A549 (cell line): Measurements from ENCODE around the gene TRIM65. TPM values are rescaled to one million over a fixed set of nuclear protein-coding genes. Genes with fewer than 3 reads are reported as not detected.
A peak's percentile ranks its signal among the peaks of the same experiment; 100 is the strongest.

Source experiments
- ATAC-seq, 2 experiments: fragments of 200-7000 bp in 1 of 2; fragments of >200 bp in 1 of 2; cut with Nextera tagmentation in 1 of 2; cut with Tn5 transposase in 1 of 2; 3 replicates each; pipeline versions ENCODE4 v1.8.0 to v1.9.1; 2018 to 2020; ENCODE audit warnings: mild to moderate bottlenecking in 1 of 2, moderate library complexity in 1 of 2
- CTCF ChIA-PET: fragments of 300-600 bp; sonication (Branson Sonifier 250); formaldehyde crosslinking; extraction: SDS; loops from one replicate; lab custom pipeline; 2021; ENCODE audit warnings: antibody characterized with exemption, inconsistent platforms; lab: Yijun Ruan, JAX
- POLR2A ChIA-PET: fragments of 350-600 bp; formaldehyde crosslinking; extraction: SDS; loops from one replicate; lab custom pipeline; 2021; ENCODE audit warnings: antibody characterized with exemption, inconsistent platforms; lab: Yijun Ruan, JAX
- DNase-seq, 2 experiments: peaks; one replicate each; pipeline versions ENCODE4 v3.0.0 to v3.0.0-alpha.2; 2011 to 2016; ENCODE audit warnings: low read depth in 1 of 2, low spot score in 1 of 2
- FAIRE-seq: peaks from 2 replicates; lab custom pipeline; 2011; peaks lifted over from hg19 to GRCh38; lab: Jason Lieb, UNC
- H3K27ac ChIP-seq, 2 experiments: fragments of >200 bp; sonication (Bioruptor Twin); formaldehyde crosslinking; 3 replicates each; pipeline ENCODE4 v1.5.1; 2016 to 2017
- H3K4me1 ChIP-seq: fragments of >200 bp; sonication (Bioruptor Twin); formaldehyde crosslinking; 3 replicates; pipeline ENCODE4 v1.6.1; 2016
- H3K4me2 ChIP-seq: fragments of >200 bp; sonication (Bioruptor Twin); formaldehyde crosslinking; 3 replicates; pipeline ENCODE4 v1.6.1; 2016
- H3K4me3 ChIP-seq: fragments of >200 bp; sonication (Bioruptor Twin); formaldehyde crosslinking; 3 replicates; pipeline ENCODE4 v1.5.1; 2016
- H3K9me3 ChIP-seq: fragments of >200 bp; sonication (Bioruptor Twin); formaldehyde crosslinking; 3 replicates; pipeline ENCODE4 v1.6.1; 2016
- ATOH8 ChIP-seq: fragments of 250-450 bp; sonication (Bioruptor Pico); IDR thresholded peaks from 2 replicates; pipeline ENCODE4 v1.5.0; 2020; ENCODE audit warnings: low read depth, mild to moderate bottlenecking, moderate library complexity
- CEBPB ChIP-seq, 2 experiments: fragments of >200 bp in 1 of 2; sonication (Bioruptor Twin) in 1 of 2; formaldehyde crosslinking in 1 of 2; IDR thresholded peaks; 2 replicates each; pipeline ENCODE4 v1.6.1; 2012 to 2016
- CHD4 ChIP-seq: fragments of 200-600 bp; sonication (generic); IDR thresholded peaks from 2 replicates; pipeline ENCODE4 v1.6.1; 2016; ENCODE audit warnings: antibody characterized with exemption, mild to moderate bottlenecking, borderline replicate concordance
- CTCF ChIP-seq: fragments of >200 bp; sonication (Bioruptor Twin); formaldehyde crosslinking; IDR thresholded peaks from 3 replicates; pipeline ENCODE4 v1.5.1; 2016
- EHF ChIP-seq: fragments of 250-450 bp; sonication (Bioruptor Pico); IDR thresholded peaks from 2 replicates; pipeline ENCODE4 v1.5.0; 2020; ENCODE audit warnings: mild to moderate bottlenecking
- EHMT2 ChIP-seq: fragments of 200-600 bp; sonication (generic); IDR thresholded peaks from 2 replicates; pipeline ENCODE4 v1.6.1; 2016; ENCODE audit warnings: antibody characterized with exemption, low read depth, mild to moderate bottlenecking, moderate library complexity
- EP300 ChIP-seq, 2 experiments: fragments of >200 bp; sonication (Bioruptor Twin); formaldehyde crosslinking; IDR thresholded peaks; 2 replicates in 1 of 2; 3 replicates in 1 of 2; pipeline ENCODE4 v1.6.1; 2016 to 2017
- ESRRA ChIP-seq: fragments of 150-350 bp; IDR thresholded peaks from 2 replicates; pipeline ENCODE4 v1.6.1; 2014; ENCODE audit warnings: mild to moderate bottlenecking, low read length, borderline replicate concordance
- FOSB ChIP-seq: fragments of 250-450 bp; sonication (Bioruptor Pico); IDR thresholded peaks from 2 replicates; pipeline ENCODE4 v1.5.0; 2020; ENCODE audit warnings: mild to moderate bottlenecking, moderate library complexity
- FOSL2 ChIP-seq, 2 experiments: fragments of 450-650 bp in 1 of 2; fragments of >200 bp in 1 of 2; sonication (Bioruptor Twin) in 1 of 2; formaldehyde crosslinking; IDR thresholded peaks; 2 replicates each; pipeline versions ENCODE4 v1.5.0 to v1.6.1; 2016 to 2020; ENCODE audit warnings: mild to moderate bottlenecking in 1 of 2, moderate library complexity in 1 of 2
- FOXS1 ChIP-seq: fragments of 250-450 bp; sonication (Bioruptor Pico); IDR thresholded peaks from 2 replicates; pipeline ENCODE4 v1.5.0; 2020; ENCODE audit warnings: mild to moderate bottlenecking, moderate library complexity
- HEYL ChIP-seq: fragments of 250-450 bp; sonication (Bioruptor Pico); IDR thresholded peaks from 2 replicates; pipeline ENCODE4 v1.8.0; 2021; ENCODE audit warnings: mild to moderate bottlenecking, moderate library complexity
- HOXA7 ChIP-seq: fragments of 250-450 bp; sonication (Bioruptor Pico); IDR thresholded peaks from 2 replicates; pipeline ENCODE4 v1.5.0; 2020; ENCODE audit warnings: mild to moderate bottlenecking, moderate library complexity
- KDM1A ChIP-seq: fragments of 200-600 bp; sonication (generic); IDR thresholded peaks from 2 replicates; pipeline ENCODE4 v1.6.1; 2016; ENCODE audit warnings: low read depth, mild to moderate bottlenecking
- MAFK ChIP-seq: fragments of 450-650 bp; IDR thresholded peaks from 2 replicates; pipeline ENCODE4 v1.6.1; 2014; ENCODE audit not compliant: partially characterized antibody
- MAZ ChIP-seq: fragments of 150-350 bp; IDR thresholded peaks from 2 replicates; pipeline ENCODE4 v1.6.1; 2014; ENCODE audit warnings: antibody characterized with exemption, low read depth, low read length, borderline replicate concordance
- MYC ChIP-seq: IDR thresholded peaks from 2 replicates; pipeline ENCODE4 v1.6.1; 2012; ENCODE audit warnings: mild to moderate bottlenecking, inconsistent platforms, low read length, improper control_type of control experiment, borderline replicate concordance
- NPAS2 ChIP-seq: fragments of 250-450 bp; sonication (Bioruptor Pico); IDR thresholded peaks from 2 replicates; pipeline ENCODE4 v1.8.0; 2022; ENCODE audit warnings: mild to moderate bottlenecking, moderate library complexity, borderline replicate concordance
- NR3C1 ChIP-seq: fragments of >200 bp; sonication (Bioruptor Twin); formaldehyde crosslinking; IDR thresholded peaks from 3 replicates; pipeline ENCODE4 v1.6.1; 2017
- RFX5 ChIP-seq: fragments of 450-650 bp; IDR thresholded peaks from 2 replicates; pipeline ENCODE4 v1.7.1; 2014; ENCODE audit warnings: antibody characterized with exemption, mild to moderate bottlenecking, moderate library complexity
- RNF2 ChIP-seq: fragments of 200-600 bp; sonication (generic); IDR thresholded peaks from 2 replicates; pipeline ENCODE4 v1.6.1; 2016; ENCODE audit warnings: low read depth, mild to moderate bottlenecking, antibody characterized with exemption, moderate library complexity, borderline replicate concordance
- SREBF2 ChIP-seq: fragments of 450-650 bp; IDR thresholded peaks from 2 replicates; pipeline ENCODE4 v1.6.1; 2014; ENCODE audit warnings: mild to moderate bottlenecking, moderate library complexity
- TP53 ChIP-seq: fragments of 250-450 bp; sonication (Bioruptor Pico); IDR thresholded peaks from 2 replicates; pipeline ENCODE4 v1.5.0; 2021; ENCODE audit warnings: mild to moderate bottlenecking, moderate library complexity
- ZFP36 ChIP-seq: fragments of 450-650 bp; IDR thresholded peaks from 2 replicates; pipeline ENCODE4 v1.6.1; 2014; ENCODE audit warnings: borderline replicate concordance; ENCODE audit not compliant: partially characterized antibody
- WGBS: methylation state at CpG from one replicate; pipeline ENCODE4 v1.1.6; 2017; ENCODE audit errors: missing lambda C conversion rate; 5-methylcytosine and 5-hydroxymethylcytosine counted together
- polyA minus RNA-seq: library from RNA; depleted of rRNA, polyadenylated mRNA; stranded (reverse); fragments of >200 nt; gene quantifications from 2 replicates; pipeline ENCODE4 v1.2.3, GENCODE V29; 2011; rRNA and poly(A)+ RNA removed
- polyA plus RNA-seq, 4 experiments: library from polyadenylated mRNA; depleted of rRNA in 3 of 4; stranded (reverse); fragments of >200 nt; fragmentation: RNase III in 1 of 4; extraction: RNeasy Plus Mini Kit Qiagen cat#74134 plus additional on column Dnase treatment in 1 of 4; gene quantifications; 2 replicates in 3 of 4; 3 replicates in 1 of 4; pipeline ENCODE4 v1.2.3, GENCODE V29; 2011 to 2017
- TF ChIP-seq, protein P1 (sequence below): IDR thresholded peaks from 2 replicates; pipeline ENCODE4 v1.6.1; 2012
- TF ChIP-seq, protein P2 (sequence below): fragments of 250-450 bp; sonication (Bioruptor Pico); IDR thresholded peaks from 2 replicates; pipeline ENCODE4 v1.5.0; 2021; ENCODE audit warnings: mild to moderate bottlenecking, moderate library complexity, borderline replicate concordance
- TF ChIP-seq, protein P3 (sequence below): fragments of >200 bp; sonication (Bioruptor Twin); formaldehyde crosslinking; IDR thresholded peaks from 2 replicates; pipeline ENCODE4 v1.6.1; 2016
- TF ChIP-seq, protein P4 (sequence below): fragments of 450-650 bp; IDR thresholded peaks from 2 replicates; pipeline ENCODE4 v1.6.1; 2014; ENCODE audit warnings: antibody characterized with exemption

Gene TRIM65
- polyA plus RNA-seq (2011; rRNA removed) (13.5 and 17.4 TPM in 2 replicates), polyA plus RNA-seq (2017; fragmentation: RNase III; extraction: RNeasy Plus Mini Kit Qiagen cat#74134 plus additional on column Dnase treatment) (26.2 to 30.2 TPM (median 30.1 TPM) in 3 replicates), polyA minus RNA-seq (12.7 and 16.0 TPM in 2 replicates)
- 17.8 and 28.0 TPM in 2 replicates for polyA plus RNA-seq (2012; cell fraction: cytosol; rRNA removed)
- 46.1 and 47.2 TPM in 2 replicates for polyA plus RNA-seq (2012; cell fraction: nucleus; rRNA removed)

DNA sequence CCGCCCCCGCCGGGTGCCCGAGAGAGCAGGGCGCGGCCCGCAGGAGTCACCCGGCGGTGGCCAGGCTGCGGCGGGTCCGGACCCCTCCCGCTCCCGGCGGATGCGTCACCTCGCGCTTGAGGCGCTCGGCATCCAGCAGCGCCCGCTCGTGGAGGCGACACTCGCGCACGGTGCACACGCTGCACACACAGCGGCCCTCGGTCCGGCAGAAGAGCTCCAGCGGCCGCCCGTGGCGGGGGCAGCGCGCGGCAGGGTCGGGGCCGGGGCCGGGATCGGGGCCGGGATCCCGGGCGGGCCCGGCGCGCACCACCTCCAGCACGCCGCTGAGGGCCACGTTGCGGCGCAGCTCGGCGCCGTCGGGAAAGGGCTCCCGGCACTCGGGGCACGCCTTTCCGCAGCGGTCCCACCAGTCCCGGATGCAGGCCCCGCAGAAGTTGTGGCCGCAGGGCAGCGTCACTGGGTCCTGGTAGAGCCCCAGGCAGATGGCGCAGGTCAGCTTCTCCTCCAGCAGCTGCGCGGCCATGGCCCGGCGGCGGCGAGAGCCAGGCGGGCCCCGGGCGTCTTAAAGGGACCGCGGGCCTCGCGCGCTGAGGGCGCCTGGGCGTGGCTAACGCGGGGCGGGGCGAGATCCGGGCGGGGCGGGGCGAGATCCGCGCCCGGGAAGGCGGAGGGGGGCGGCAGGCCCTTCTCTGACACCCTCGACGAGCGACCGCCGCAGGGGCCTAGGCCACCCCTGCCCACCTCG lies at the start of gene TRIM65:
Gene TRIM65, minus strand, starts transcription at position 537 of the 745 bp plus-strand sequence. Its CDS starts 14 bp downstream, at position 523.
- H3K27ac ChIP-seq: peak within 1 kb of the TSS; percentile 90 to 97
- ATAC-seq (peak; percentile 76 to 80), DNase-seq (peak; percentile 69 to 83), FAIRE-seq (no peak)
- peak within 1 kb of the TSS; percentile 99 for H3K4me2 ChIP-seq
- POLR2A ChIA-PET: interaction anchor here (0.7 to 3.8 kb wide), 13 partner anchors 9 to 383 kb away, joined by 3 to 28 read pairs (median 5); partner anchors contain the start of genes ACOX1, TEN1, TRIM47 and UNK
- H3K4me1 ChIP-seq: peaks cover 17% of the 10 kb centered on the region
- 2% methylated on average over 13 of the region's 102 CpGs for WGBS
- H3K9me3 ChIP-seq: no peaks in the 10 kb centered on the region
- H3K4me3 ChIP-seq: peak within 1 kb of the TSS; percentile 84
- CTCF ChIA-PET: interaction anchor here (0.7 to 22.8 kb wide), 33 partner anchors 8 to 383 kb away, joined by 3 to 513 read pairs (median 4); partner anchors contain the start of genes FBF1, MRPL38, TRIM47 and TSEN54
- TF ChIP-seq, protein P1, sequence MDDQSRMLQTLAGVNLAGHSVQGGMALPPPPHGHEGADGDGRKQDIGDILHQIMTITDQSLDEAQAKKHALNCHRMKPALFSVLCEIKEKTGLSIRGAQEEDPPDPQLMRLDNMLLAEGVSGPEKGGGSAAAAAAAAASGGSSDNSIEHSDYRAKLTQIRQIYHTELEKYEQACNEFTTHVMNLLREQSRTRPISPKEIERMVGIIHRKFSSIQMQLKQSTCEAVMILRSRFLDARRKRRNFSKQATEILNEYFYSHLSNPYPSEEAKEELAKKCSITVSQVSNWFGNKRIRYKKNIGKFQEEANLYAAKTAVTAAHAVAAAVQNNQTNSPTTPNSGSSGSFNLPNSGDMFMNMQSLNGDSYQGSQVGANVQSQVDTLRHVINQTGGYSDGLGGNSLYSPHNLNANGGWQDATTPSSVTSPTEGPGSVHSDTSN: no peak; the same call in 1 of the 2 replicates
- no peak for TF ChIP-seq ESRRA
- TF ChIP-seq NR3C1: no peak
- peak; percentile 24; the same call in 1 of the 2 replicates for TF ChIP-seq FOSL2 (IDR thresholded peaks at IDR 0.05)
- peak; percentile 88 for TF ChIP-seq FOSL2 (CRISPR knock-in tag; IDR thresholded peaks at IDR 0.05)
- no peak for TF ChIP-seq ZFP36
- TF ChIP-seq, protein P2, sequence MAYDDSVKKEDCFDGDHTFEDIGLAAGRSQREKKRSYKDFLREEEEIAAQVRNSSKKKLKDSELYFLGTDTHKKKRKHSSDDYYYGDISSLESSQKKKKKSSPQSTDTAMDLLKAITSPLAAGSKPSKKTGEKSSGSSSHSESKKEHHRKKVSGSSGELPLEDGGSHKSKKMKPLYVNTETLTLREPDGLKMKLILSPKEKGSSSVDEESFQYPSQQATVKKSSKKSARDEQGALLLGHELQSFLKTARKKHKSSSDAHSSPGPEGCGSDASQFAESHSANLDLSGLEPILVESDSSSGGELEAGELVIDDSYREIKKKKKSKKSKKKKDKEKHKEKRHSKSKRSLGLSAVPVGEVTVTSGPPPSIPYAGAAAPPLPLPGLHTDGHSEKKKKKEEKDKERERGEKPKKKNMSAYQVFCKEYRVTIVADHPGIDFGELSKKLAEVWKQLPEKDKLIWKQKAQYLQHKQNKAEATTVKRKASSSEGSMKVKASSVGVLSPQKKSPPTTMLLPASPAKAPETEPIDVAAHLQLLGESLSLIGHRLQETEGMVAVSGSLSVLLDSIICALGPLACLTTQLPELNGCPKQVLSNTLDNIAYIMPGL (CRISPR knock-in tag): no peak
- TF ChIP-seq NPAS2 (CRISPR knock-in tag): no peak
- no peak for TF ChIP-seq EHF
- TF ChIP-seq MAZ: no peak
- TF ChIP-seq CTCF: peak; percentile 59
- TF ChIP-seq CHD4: no peak
- TF ChIP-seq TP53 (CRISPR knock-in tag): no peak
- TF ChIP-seq FOSB (CRISPR knock-in tag): no peak
- no peak for TF ChIP-seq HEYL (CRISPR knock-in tag)
- TF ChIP-seq KDM1A: no peak
- no peak for TF ChIP-seq RFX5
- no peak for TF ChIP-seq EHMT2
- TF ChIP-seq, protein P3, sequence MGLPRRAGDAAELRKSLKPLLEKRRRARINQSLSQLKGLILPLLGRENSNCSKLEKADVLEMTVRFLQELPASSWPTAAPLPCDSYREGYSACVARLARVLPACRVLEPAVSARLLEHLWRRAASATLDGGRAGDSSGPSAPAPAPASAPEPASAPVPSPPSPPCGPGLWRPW: no peak
- TF ChIP-seq MAFK: no peak
- TF ChIP-seq MYC: peak; percentile 55; the same call in 1 of the 2 replicates
- no peak for TF ChIP-seq RNF2
- TF ChIP-seq CEBPB (IDR thresholded peaks at IDR 0.05): no peak
- no peak for TF ChIP-seq ATOH8 (CRISPR knock-in tag)
- TF ChIP-seq EP300 (IDR thresholded peaks at IDR 0.05): no peak
- no peak for TF ChIP-seq SREBF2
- TF ChIP-seq, protein P4, sequence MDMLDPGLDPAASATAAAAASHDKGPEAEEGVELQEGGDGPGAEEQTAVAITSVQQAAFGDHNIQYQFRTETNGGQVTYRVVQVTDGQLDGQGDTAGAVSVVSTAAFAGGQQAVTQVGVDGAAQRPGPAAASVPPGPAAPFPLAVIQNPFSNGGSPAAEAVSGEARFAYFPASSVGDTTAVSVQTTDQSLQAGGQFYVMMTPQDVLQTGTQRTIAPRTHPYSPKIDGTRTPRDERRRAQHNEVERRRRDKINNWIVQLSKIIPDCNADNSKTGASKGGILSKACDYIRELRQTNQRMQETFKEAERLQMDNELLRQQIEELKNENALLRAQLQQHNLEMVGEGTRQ: no peak
- no peak for TF ChIP-seq HOXA7 (CRISPR knock-in tag)
- TF ChIP-seq FOXS1: no peak
